Sigmoid colon (tissue), 7 donors: ENCODE data around the gene SPATA25. TPM values are rescaled to one million over a fixed set of nuclear protein-coding genes. Genes with fewer than 3 reads are reported as not detected.
A peak's percentile ranks its signal among the peaks of the same experiment; 100 is the strongest.

Experiments
- DNase-seq: peaks from one replicate; pipeline ENCODE4 v3.0.0-alpha.2; 2019
- H3K27ac ChIP-seq, 4 donors: fragments of 200-600 bp; sonication (generic); one replicate each; pipeline ENCODE4 v1.5.1; 2016 to 2019; ENCODE audit warnings: mild to moderate bottlenecking in 1 of 4
- H3K27me3 ChIP-seq, 3 donors: fragments of 200-600 bp; sonication (generic); one replicate each; pipeline ENCODE4 v1.5.1; 2019; ENCODE audit warnings: mild to moderate bottlenecking in 1 of 3
- H3K36me3 ChIP-seq, 4 donors: fragments of 200-600 bp; sonication (generic); one replicate each; pipeline ENCODE4 v1.5.1; 2016 to 2019
- H3K4me1 ChIP-seq, 4 donors: fragments of 200-600 bp; sonication (generic); one replicate each; pipeline ENCODE4 v1.5.1; 2017 to 2019
- H3K4me3 ChIP-seq, 4 donors: fragments of 200-600 bp; sonication (generic); one replicate each; pipeline ENCODE4 v1.5.1; 2017 to 2019; ENCODE audit warnings: mild to moderate bottlenecking in 2 of 4, moderate library complexity in 1 of 4
- H3K9me3 ChIP-seq, 4 donors: fragments of 200-600 bp in 3 of 4; sonication (generic) in 3 of 4; one replicate each; pipeline versions ENCODE4 v1.5.1 to v1.6.1; 2013 to 2019
- EP300 ChIP-seq, 4 donors: sonication (generic); formaldehyde crosslinking; IDR thresholded peaks; one replicate each; pipeline ENCODE4 v1.6.1; 2017; ENCODE audit warnings: antibody characterized with exemption in 4 of 4
- POLR2A ChIP-seq, 2 donors: fragments of 450-650 bp; IDR thresholded peaks; one replicate each; pipeline ENCODE4 v1.6.1; 2016; ENCODE audit warnings: antibody characterized with exemption in 2 of 2, mild to moderate bottlenecking in 2 of 2, moderate library complexity in 2 of 2
- POLR2AphosphoS5 ChIP-seq, 4 donors: sonication (generic); formaldehyde crosslinking; IDR thresholded peaks; one replicate each; pipeline ENCODE4 v1.6.1; 2017; ENCODE audit warnings: antibody characterized with exemption in 4 of 4
- WGBS, 2 donors: extraction: QIAGEN DNeasy Blood & Tissue Kit; methylation state at CpG; one replicate each; pipeline ENCODE4 v1.1.7; 2013; 5-methylcytosine and 5-hydroxymethylcytosine counted together
- intact Hi-C: fragments of 100-400 bp; cut with DNase I; formaldehyde crosslinking; loops from one replicate; pipeline ENCODE4 v1.15.1; 2023
- polyA plus RNA-seq, 3 donors: library from polyadenylated mRNA; stranded (reverse); fragments of 200-250 nt; gene quantifications; one replicate each; pipeline ENCODE4 v1.2.3, GENCODE V29; 2013
- total RNA-seq, 4 donors: library from RNA; depleted of rRNA; stranded (reverse); fragments of >200 nt; gene quantifications; one replicate each; pipeline ENCODE4 v1.1.0, GENCODE V29; 2016
- TF ChIP-seq, protein P1 (sequence below), 4 experiments: fragments of 450-650 bp in 3 of 4; fragments of 200-600 bp in 1 of 4; IDR thresholded peaks; one replicate each; pipeline ENCODE4 v1.5.1; 2016 to 2019; ENCODE audit warnings: antibody characterized with exemption in 4 of 4, mild to moderate bottlenecking in 3 of 4, moderate library complexity in 2 of 4
- donor health status: healthy with polysubstance abuse.
- donor health status: Bipolar disorder and iron deficiency.
- donor health status: healthy.

Gene SPATA25
- total and polyA plus RNA-seq, 7 donors = 1.6 to 7.5 (median 1.8) TPM; not detected in 2

DNA sequence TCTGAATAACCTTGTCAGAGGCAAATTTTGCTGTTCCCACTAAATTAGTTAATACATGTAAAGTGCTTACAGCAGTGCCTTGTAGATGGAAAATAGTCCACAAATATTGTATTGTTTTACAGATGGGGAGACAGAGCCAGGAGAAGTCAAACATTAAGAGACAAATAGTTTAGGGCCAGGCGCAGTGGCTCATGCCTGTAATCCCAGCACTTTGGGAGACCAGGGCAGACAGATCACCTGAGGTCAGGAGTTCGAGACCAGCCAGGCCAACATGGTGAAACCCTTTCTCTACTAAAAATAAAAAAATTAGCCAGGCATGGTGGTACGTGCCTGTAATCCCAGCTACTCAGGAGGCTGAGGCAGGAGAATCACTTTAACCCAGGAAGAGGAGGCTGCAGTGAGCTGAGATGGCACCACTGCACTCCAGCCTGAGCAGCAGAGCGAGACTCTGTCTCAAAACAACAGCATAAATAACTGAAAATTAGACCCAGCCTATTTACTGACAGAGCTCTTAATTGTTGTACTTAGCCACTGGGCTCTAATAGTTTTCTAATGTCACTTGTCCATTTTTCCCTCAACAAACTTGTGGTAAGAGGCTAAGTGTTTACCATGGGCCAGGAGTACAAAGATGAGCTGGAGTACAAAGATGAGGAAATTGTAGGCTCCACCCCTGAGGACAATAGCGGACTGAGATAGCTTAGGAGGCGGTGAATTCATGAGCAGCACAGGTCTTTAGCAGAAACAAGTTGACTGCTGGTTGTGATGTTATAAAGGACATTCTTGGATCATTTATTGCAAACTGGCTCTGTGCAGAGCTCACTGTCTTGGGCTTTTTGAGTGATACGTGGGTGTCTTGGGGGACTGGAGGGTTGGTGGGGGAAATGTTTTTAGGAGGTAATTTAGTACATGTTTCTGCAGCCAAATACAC lies 23.6 kb downstream of the SPATA25 start:
- TF ChIP-seq, protein P1, sequence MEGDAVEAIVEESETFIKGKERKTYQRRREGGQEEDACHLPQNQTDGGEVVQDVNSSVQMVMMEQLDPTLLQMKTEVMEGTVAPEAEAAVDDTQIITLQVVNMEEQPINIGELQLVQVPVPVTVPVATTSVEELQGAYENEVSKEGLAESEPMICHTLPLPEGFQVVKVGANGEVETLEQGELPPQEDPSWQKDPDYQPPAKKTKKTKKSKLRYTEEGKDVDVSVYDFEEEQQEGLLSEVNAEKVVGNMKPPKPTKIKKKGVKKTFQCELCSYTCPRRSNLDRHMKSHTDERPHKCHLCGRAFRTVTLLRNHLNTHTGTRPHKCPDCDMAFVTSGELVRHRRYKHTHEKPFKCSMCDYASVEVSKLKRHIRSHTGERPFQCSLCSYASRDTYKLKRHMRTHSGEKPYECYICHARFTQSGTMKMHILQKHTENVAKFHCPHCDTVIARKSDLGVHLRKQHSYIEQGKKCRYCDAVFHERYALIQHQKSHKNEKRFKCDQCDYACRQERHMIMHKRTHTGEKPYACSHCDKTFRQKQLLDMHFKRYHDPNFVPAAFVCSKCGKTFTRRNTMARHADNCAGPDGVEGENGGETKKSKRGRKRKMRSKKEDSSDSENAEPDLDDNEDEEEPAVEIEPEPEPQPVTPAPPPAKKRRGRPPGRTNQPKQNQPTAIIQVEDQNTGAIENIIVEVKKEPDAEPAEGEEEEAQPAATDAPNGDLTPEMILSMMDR (IDR thresholded peaks at IDR 0.05) = no peak
- TF ChIP-seq POLR2A (IDR thresholded peaks at IDR 0.05) (no peak), EP300 (IDR thresholded peaks at IDR 0.05) (no peak), POLR2AphosphoS5 (IDR thresholded peaks at IDR 0.05) (no peak)
- no peak overlapping the region for H3K4me3 ChIP-seq
- 65 to 87% methylated on average over 7 of the region's 7 CpGs for WGBS, 2 donors
- no peaks in the 10 kb centered on the region for H3K27me3 ChIP-seq
- no peaks in the 10 kb centered on the region for H3K36me3 ChIP-seq
- peaks cover 0 to 18% (median 8%) of the 10 kb centered on the region in 4 donors for H3K4me1 ChIP-seq
- intact Hi-C loops = no loop called here
- no peak for DNase-seq
- H3K9me3 ChIP-seq = no peaks in the 10 kb centered on the region
- no peak overlapping the region for H3K27ac ChIP-seq

DNA sequence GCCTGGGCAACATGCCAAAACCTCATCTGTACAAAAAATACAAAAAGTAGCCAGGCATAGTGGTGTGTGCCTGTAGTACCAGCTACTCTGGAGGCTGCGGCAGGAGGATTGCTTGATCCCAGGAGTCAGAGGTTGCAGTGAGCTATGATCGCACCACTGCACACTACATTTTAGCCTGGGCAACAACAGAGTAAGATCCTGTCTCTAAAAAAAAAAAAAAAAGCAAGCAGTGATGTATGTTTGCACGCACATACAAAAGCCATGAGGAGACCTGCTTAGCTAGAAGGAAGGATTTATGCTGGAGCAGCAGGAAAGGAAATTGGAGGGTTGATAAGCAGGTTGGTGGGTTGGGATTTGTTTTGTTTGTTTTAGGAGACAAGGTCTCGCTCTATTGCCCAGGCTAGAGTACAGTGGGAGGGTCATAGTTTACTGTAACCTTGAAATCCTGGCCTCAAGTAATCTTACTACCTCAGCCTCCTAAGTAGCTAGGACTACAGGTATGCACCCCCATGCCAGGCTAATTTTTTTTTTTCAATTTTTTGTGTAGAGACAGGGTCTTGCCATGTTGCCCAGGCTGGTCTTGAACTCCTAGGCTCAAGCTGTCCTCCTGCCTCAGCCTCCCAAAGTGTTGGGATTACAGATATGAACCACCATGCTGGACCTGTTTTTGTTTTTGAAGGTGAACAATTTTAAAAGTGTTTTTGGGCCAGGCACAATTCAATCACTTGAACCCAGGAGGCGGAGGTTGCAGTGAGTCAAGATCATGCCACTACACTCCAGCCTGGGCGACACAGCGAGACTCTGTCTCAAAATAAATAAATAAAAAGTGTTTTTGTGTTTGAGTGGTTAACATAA lies 26.0 kb downstream of the SPATA25 start:
- peaks cover 0 to 21% (median 15%) of the 10 kb centered on the region in 4 donors for H3K4me1 ChIP-seq
- DNase-seq = no peak
- no peaks in the 10 kb centered on the region for H3K9me3 ChIP-seq
- no peak overlapping the region for H3K4me3 ChIP-seq
- 70 to 88% methylated on average over 7 of the region's 7 CpGs for WGBS, 2 donors
- intact Hi-C loops = no loop called here
- TF ChIP-seq, protein P1 (IDR thresholded peaks at IDR 0.05) = no peak
- no peak for TF ChIP-seq POLR2A (IDR thresholded peaks at IDR 0.05)
- TF ChIP-seq EP300 (IDR thresholded peaks at IDR 0.05) = no peak
- TF ChIP-seq POLR2AphosphoS5 (IDR thresholded peaks at IDR 0.05) = no peak
- no peaks in the 10 kb centered on the region for H3K36me3 ChIP-seq
- H3K27me3 ChIP-seq = no peaks in the 10 kb centered on the region
- no peak overlapping the region for H3K27ac ChIP-seq

DNA sequence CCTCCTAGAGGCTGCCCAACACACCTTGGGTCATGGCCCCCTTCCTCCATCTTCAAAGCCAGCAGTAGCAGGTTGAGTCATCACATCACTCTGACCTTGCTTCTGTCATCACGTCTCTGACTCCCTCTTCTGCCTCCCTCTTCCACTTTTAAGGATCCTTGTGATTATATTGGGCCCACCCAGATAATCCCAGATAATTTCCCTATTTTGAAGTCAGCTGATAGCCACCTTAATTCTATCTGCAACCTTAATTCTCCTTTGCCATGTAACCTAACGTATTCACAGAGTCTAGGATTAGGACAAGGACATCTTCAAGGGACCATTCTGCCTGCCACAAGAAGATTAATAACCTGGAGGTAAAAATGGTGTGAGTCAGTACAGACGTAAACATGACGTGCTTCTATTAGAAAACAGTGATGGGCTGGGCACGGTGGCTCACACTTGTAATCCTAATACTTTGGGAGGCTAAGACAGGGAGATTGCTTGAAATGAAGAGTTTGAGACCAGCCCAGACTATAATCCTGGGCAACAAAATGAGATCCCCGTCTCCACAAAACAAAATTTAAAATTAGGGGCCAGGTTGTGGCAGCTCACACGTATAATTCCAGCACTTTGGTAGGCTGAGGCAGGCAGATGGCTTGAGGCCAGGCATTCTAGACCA lies 26.7 kb downstream of the SPATA25 start:
- Histone ChIP-seq H3K27ac (no peak overlapping the region), H3K9me3 (no peaks in the 10 kb centered on the region), H3K4me1 (peaks cover 0 to 29% (median 23%) of the 10 kb centered on the region in 4 donors), H3K36me3 (no peaks in the 10 kb centered on the region), H3K4me3 (no peak overlapping the region), H3K27me3 (no peaks in the 10 kb centered on the region)
- WGBS, 2 donors = 62 to 77% methylated on average over 7 of the region's 7 CpGs
- DNase-seq = peak; percentile 3
- intact Hi-C loops = no loop called here
- TF ChIP-seq POLR2AphosphoS5 (IDR thresholded peaks at IDR 0.05) (no peak), EP300 (IDR thresholded peaks at IDR 0.05) (no peak), POLR2A (IDR thresholded peaks at IDR 0.05) (no peak)
- TF ChIP-seq, protein P1 (IDR thresholded peaks at IDR 0.05) = no peak

DNA sequence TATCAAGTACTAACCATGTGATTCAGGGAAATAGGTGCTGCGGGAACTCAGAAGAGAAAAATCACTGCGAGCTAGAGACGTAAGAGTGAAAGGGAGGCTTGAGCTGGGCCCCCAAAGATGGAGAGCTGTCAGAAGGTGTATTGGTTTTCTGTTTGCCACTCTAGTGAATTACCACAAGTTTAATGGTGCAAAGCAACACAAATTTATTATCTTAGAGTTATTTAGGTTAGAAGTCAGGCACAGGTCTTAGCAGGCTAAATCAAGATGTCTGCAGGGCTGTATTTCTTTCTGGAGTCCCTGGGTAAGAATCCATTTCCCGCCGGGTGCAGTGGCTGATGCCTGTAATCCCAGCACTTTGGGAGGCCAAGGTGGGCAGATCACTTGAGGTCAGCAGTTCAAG lies 27.5 kb downstream of the SPATA25 start:
- Histone ChIP-seq H3K4me3 (no peak overlapping the region), H3K36me3 (no peaks in the 10 kb centered on the region), H3K27me3 (no peaks in the 10 kb centered on the region), H3K27ac (no peak overlapping the region), H3K4me1 (peaks cover 0 to 37% (median 31%) of the 10 kb centered on the region in 4 donors), H3K9me3 (no peaks in the 10 kb centered on the region)
- DNase-seq = no peak
- TF ChIP-seq POLR2A (IDR thresholded peaks at IDR 0.05) (no peak), POLR2AphosphoS5 (IDR thresholded peaks at IDR 0.05) (no peak), EP300 (IDR thresholded peaks at IDR 0.05) (no peak)
- TF ChIP-seq, protein P1 (IDR thresholded peaks at IDR 0.05) = no peak
- intact Hi-C loops = no loop called here
- WGBS, 2 donors = 95 to 97% methylated on average over 5 of the region's 5 CpGs
